K562 (cell line): ENCODE measurements around the gene DGAT2L6. TPM values are rescaled to one million over a fixed set of nuclear protein-coding genes. Genes with fewer than 3 reads are reported as not detected.
A peak's percentile ranks its signal among the peaks of the same experiment; 100 is the strongest.
"Not testable (repeated sequence)": the region's sequence is repeated elsewhere in the genome, so short reads cannot be mapped to it uniquely, and the experiment has no call there.

Experiments
- ATAC-seq: fragments of 200-7000 bp; cut with Tn5 transposase; 3 replicates; pipeline ENCODE4 v1.9.1; 2020; ENCODE audit warnings: moderate library complexity
- BruUV-seq: library from RNA; stranded (reverse); fragments of 400-500 nt; replicated peaks from 2 replicates; lab custom pipeline; 2021; lab: Mats Ljungman, UMichigan
- CTCF ChIA-PET: fragments of 300-600 bp; formaldehyde crosslinking; extraction: SDS; loops from one replicate; lab custom pipeline; 2021; ENCODE audit warnings: low intra/inter-chr PET ratio; lab: Yijun Ruan, JAX
- POLR2A ChIA-PET: fragments of 300-600, 350-650 bp; sonication (Branson Sonifier 250); formaldehyde crosslinking; extraction: SDS; loops from one replicate; lab custom pipeline; 2021; ENCODE audit warnings: antibody characterized with exemption, inconsistent platforms; lab: Yijun Ruan, JAX
- DNase-seq, 4 experiments: peaks; one replicate each; pipeline versions ENCODE4 v3.0.0 to v3.0.0-alpha.2; 2011 to 2018; ENCODE audit warnings: low spot score in 3 of 4, mixed read lengths in 3 of 4; ENCODE audit errors: extremely low read depth in 1 of 4
- FAIRE-seq: peaks from 2 replicates; lab custom pipeline; 2011; peaks lifted over from hg19 to GRCh38; lab: Jason Lieb, UNC
- H2AFZ ChIP-seq: 2 replicates; pipeline ENCODE4 v1.6.0; 2011; ENCODE audit warnings: low read depth, low read length, control low read depth, inconsistent platforms
- H3K27ac ChIP-seq: fragments of 200-600 bp; 3 replicates; pipeline ENCODE4 v1.8.0; 2011; ENCODE audit warnings: low read depth, mild to moderate bottlenecking, control low read depth, inconsistent platforms, low read length, moderate library complexity, mixed read lengths; ENCODE audit errors: extremely low read depth
- H3K27me3 ChIP-seq, 2 experiments: fragments of 300-600 bp in 1 of 2; 2 replicates in 1 of 2; 3 replicates in 1 of 2; pipeline versions ENCODE4 v1.6.0 to v1.8.0; 2011; ENCODE audit warnings: inconsistent platforms in 2 of 2, low read length in 2 of 2, mild to moderate bottlenecking in 1 of 2, mixed read lengths in 1 of 2, moderate library complexity in 1 of 2; ENCODE audit not compliant: control insufficient read depth in 2 of 2, insufficient read depth in 2 of 2
- H3K36me3 ChIP-seq: fragments of 300-600 bp; 3 replicates; pipeline ENCODE4 v1.8.0; 2011; ENCODE audit warnings: mild to moderate bottlenecking, low read length, inconsistent platforms; ENCODE audit not compliant: control insufficient read depth, insufficient read depth
- H3K4me1 ChIP-seq, 2 experiments: fragments of 200-600 bp in 1 of 2; replicated peaks in 1 of 2; 2 replicates in 1 of 2; 3 replicates in 1 of 2; pipeline versions ENCODE4 v1.5.1 to v1.8.0; 2011; ENCODE audit warnings: inconsistent platforms in 2 of 2, low read length in 2 of 2, mild to moderate bottlenecking in 1 of 2, mixed read lengths in 1 of 2, moderate library complexity in 1 of 2; ENCODE audit not compliant: control insufficient read depth in 2 of 2, insufficient read depth in 2 of 2
- H3K4me2 ChIP-seq: 2 replicates; pipeline ENCODE4 v1.6.1; 2011; ENCODE audit warnings: low read length, control low read depth, inconsistent platforms, mixed read lengths; ENCODE audit not compliant: insufficient read depth
- H3K4me3 ChIP-seq: fragments of 200-600 bp; sonication (generic), shearing (Covaris generic); 2 replicates; pipeline ENCODE4 v1.5.1; 2016; ENCODE audit warnings: control low read depth, inconsistent platforms
- H3K79me2 ChIP-seq: fragments of 200-600 bp; 3 replicates; pipeline ENCODE4 v1.8.0; 2011; ENCODE audit warnings: low read length, inconsistent platforms; ENCODE audit not compliant: control insufficient read depth, insufficient read depth
- H3K9ac ChIP-seq, 2 experiments: 2 replicates each; pipeline versions ENCODE4 v1.6.0 to v1.6.1; 2011; ENCODE audit warnings: low read depth in 2 of 2, low read length in 2 of 2, control low read depth in 1 of 2, inconsistent platforms in 1 of 2, mild to moderate bottlenecking in 1 of 2, mixed read lengths in 1 of 2; ENCODE audit not compliant: insufficient read depth in 1 of 2
- H3K9me1 ChIP-seq: one replicate; pipeline ENCODE4 v1.6.0; 2011; ENCODE audit warnings: inconsistent platforms, mild to moderate bottlenecking, low read length, moderate library complexity; ENCODE audit not compliant: control insufficient read depth, insufficient read depth
- H3K9me3 ChIP-seq: replicated peaks from 2 replicates; pipeline ENCODE4 v1.5.1; 2011; ENCODE audit warnings: low read depth, low read length, inconsistent platforms; ENCODE audit not compliant: control insufficient read depth, insufficient read depth
- H4K20me1 ChIP-seq: replicated peaks from 2 replicates; pipeline ENCODE4 v1.6.1; 2011; ENCODE audit warnings: low read length, inconsistent platforms, mixed read lengths; ENCODE audit not compliant: control insufficient read depth, insufficient read depth
- CHD2 ChIP-seq: IDR thresholded peaks from 2 replicates; pipeline ENCODE4 v1.6.1; 2011; ENCODE audit warnings: low read depth, low read length
- HNRNPL ChIP-seq: fragments of 200-400 bp; formaldehyde crosslinking; IDR thresholded peaks from 2 replicates; pipeline ENCODE4 v1.6.1; 2017; ENCODE audit warnings: low read depth, mild to moderate bottlenecking, low read length
- POLR3G ChIP-seq: IDR thresholded peaks from 2 replicates; pipeline ENCODE4 v1.6.1; 2011; ENCODE audit not compliant: insufficient read length, insufficient replicate concordance; ENCODE audit errors: extremely low read depth
- SMAD3 ChIP-seq: fragments of 450-650 bp; formaldehyde crosslinking; conservative IDR thresholded peaks from 2 replicates; pipeline ENCODE4 v1.4.0; 2020; ENCODE audit warnings: mild to moderate bottlenecking
- WGBS: fragments of 100-300 bp; shearing (Covaris generic); methylation state at CpG from one replicate; pipeline ENCODE4 v1.1.6; 2016; ENCODE audit warnings: low coverage, mixed read lengths; ENCODE audit not compliant: insufficient coverage; ENCODE audit errors: missing lambda C conversion rate; 5-methylcytosine and 5-hydroxymethylcytosine counted together
- in situ Hi-C: fragments of 300-500 bp; cut with MboI; formaldehyde crosslinking; loops from 4 replicates; pipeline ENCODE4 v1.15.0; 2018; ENCODE audit warnings: inconsistent platforms, mixed read lengths
- intact Hi-C: fragments of 100-400 bp; cut with micrococcal nuclease; formaldehyde crosslinking; loops from 2 replicates; pipeline ENCODE4 v1.14.2; 2022
- polyA plus RNA-seq, 8 experiments: library from polyadenylated mRNA; depleted of rRNA in 4 of 8; stranded (reverse) in 5 of 8; unstranded in 3 of 8; fragments of >200 nt; fragmentation: Nextera tagmentation in 2 of 8; fragmentation: Illumina TruSeq in 1 of 8; extraction: Ambion mirVana in 2 of 8; extraction: Trizol in 1 of 8; gene quantifications; 2 replicates each; pipeline versions ENCODE4 v1.2.1 to v1.2.3, GENCODE V29; 2011 to 2014; ENCODE audit warnings: inconsistent platforms in 1 of 8, missing spikeins in 1 of 8
- total RNA-seq, 7 experiments: library from RNA; depleted of rRNA in 6 of 7; stranded (reverse); fragments of >200 nt in 6 of 7; fragmentation: Illumina TruSeq in 2 of 7; extraction: Trizol in 2 of 7; gene quantifications; 2 replicates each; pipeline versions ENCODE4 v1.2.1 to v1.2.3, GENCODE V29; 2011 to 2021; ENCODE audit warnings: low replicate concordance in 1 of 7
- TF ChIP-seq, protein P1 (sequence below): sonication (generic); formaldehyde crosslinking; IDR thresholded peaks from 2 replicates; pipeline ENCODE4 v1.8.1; 2023; ENCODE audit warnings: mild to moderate bottlenecking, missing genetic modification reagents
- TF ChIP-seq, protein P2 (sequence below): fragments of 250-450 bp; sonication (Bioruptor Pico); IDR thresholded peaks from 2 replicates; pipeline ENCODE4 v1.9.0; 2021; ENCODE audit warnings: mild to moderate bottlenecking

Gene DGAT2L6
- total and polyA plus RNA-seq, 9 of the 15 experiments (the other 6 are each of a cell fraction or from before 2014, with no cell fraction given): not detected

DNA sequence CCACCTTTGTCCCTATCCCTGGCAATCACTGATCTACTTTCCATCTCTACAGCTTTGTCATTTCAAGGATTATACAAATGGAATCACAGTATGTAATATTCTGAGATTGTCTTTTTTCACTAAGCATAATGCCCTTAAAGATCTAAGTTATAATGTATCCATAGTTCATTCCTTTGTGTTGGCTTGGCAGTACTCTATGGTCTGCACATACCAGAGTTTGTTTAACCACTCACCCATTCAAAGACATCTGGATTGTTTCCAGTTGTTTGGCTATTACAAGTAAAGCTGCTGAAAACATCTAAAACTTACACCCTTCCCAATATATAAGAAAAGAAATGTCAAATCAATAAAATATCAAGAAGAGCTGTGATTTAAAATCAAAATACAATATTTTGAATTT, 31.2 kb downstream of the DGAT2L6 start (continued):
- TF ChIP-seq HNRNPL: no peak
- no peak for TF ChIP-seq POLR3G
- TF ChIP-seq, protein P1, sequence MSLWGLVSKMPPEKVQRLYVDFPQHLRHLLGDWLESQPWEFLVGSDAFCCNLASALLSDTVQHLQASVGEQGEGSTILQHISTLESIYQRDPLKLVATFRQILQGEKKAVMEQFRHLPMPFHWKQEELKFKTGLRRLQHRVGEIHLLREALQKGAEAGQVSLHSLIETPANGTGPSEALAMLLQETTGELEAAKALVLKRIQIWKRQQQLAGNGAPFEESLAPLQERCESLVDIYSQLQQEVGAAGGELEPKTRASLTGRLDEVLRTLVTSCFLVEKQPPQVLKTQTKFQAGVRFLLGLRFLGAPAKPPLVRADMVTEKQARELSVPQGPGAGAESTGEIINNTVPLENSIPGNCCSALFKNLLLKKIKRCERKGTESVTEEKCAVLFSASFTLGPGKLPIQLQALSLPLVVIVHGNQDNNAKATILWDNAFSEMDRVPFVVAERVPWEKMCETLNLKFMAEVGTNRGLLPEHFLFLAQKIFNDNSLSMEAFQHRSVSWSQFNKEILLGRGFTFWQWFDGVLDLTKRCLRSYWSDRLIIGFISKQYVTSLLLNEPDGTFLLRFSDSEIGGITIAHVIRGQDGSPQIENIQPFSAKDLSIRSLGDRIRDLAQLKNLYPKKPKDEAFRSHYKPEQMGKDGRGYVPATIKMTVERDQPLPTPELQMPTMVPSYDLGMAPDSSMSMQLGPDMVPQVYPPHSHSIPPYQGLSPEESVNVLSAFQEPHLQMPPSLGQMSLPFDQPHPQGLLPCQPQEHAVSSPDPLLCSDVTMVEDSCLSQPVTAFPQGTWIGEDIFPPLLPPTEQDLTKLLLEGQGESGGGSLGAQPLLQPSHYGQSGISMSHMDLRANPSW: no peak
- TF ChIP-seq SMAD3: no peak
- TF ChIP-seq, protein P2, sequence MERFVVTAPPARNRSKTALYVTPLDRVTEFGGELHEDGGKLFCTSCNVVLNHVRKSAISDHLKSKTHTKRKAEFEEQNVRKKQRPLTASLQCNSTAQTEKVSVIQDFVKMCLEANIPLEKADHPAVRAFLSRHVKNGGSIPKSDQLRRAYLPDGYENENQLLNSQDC (CRISPR knock-in tag): no peak
- TF ChIP-seq, all 486 proteins: peak for 0

DNA sequence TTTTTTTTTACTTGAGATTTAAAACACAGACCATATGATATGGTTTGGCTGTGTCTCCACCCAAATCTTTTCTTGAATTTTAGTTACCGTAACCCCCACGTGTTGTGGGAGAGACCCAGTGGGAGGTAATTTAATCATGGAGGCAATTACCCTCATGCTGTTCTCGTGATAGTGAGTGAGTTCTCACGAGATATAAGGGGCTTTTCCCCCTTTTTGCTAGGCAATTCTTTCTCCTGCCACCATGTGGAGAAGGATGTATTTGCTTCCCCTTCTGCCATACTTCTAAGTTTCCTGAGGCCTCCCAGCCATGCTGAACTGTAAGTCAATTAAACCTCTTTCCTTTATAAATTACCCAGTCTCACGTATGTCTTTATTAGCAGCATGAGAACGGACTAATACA, 32.3 kb downstream of the DGAT2L6 start:
- CTCF ChIA-PET, H3K4me3 ChIP-seq, H3K9ac ChIP-seq, POLR2A ChIA-PET, H3K27me3 ChIP-seq, BruUV-seq, intact Hi-C loops, H3K9me3 ChIP-seq, H3K4me2 ChIP-seq, H3K9me1 ChIP-seq, H4K20me1 ChIP-seq, H3K79me2 ChIP-seq, H3K36me3 ChIP-seq, in situ Hi-C loops, DNase-seq, H3K4me1 ChIP-seq: not testable (repeated sequence)
- WGBS: 10% methylated on average over 6 of the region's 6 CpGs
- peak; percentile 60 for ATAC-seq
- peak; percentile 80 for TF ChIP-seq CHD2
- TF ChIP-seq, all 486 proteins: peak for 1; not testable (repeated sequence) for 485
- H2AFZ ChIP-seq, H3K27ac ChIP-seq, FAIRE-seq: not testable (repeated sequence)
